Measurements from ENCODE around the gene CACNB2. TPM values are rescaled to one million over a fixed set of nuclear protein-coding genes. Genes with fewer than 3 reads are reported as not detected.

CACNB2 gene
- total RNA-seq, 1 donor from 2014 or later = 4.9 TPM

DNA sequence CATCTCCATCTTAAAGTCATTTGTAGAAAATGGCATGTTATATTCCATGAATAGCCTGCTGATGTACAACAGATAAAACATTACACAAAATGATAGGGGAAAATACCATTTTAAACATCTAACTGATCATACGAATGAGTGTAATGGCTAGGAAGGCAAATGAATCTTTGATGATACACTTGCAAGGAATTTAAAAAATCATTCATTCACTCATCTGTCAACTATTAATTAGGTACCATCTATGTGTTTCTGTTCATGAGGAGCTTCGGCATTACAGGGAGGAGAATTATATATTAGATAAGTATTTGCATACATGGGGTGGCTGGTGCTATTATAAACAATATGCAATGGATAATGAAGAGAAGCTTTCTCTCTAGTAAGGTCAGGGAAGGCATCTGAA is 183.7 kb downstream of the CACNB2 start:
- DNase-seq (ENCODE audit: low spot score, unreplicated experiment) = no peak
- TF ChIP-seq, protein P1, sequence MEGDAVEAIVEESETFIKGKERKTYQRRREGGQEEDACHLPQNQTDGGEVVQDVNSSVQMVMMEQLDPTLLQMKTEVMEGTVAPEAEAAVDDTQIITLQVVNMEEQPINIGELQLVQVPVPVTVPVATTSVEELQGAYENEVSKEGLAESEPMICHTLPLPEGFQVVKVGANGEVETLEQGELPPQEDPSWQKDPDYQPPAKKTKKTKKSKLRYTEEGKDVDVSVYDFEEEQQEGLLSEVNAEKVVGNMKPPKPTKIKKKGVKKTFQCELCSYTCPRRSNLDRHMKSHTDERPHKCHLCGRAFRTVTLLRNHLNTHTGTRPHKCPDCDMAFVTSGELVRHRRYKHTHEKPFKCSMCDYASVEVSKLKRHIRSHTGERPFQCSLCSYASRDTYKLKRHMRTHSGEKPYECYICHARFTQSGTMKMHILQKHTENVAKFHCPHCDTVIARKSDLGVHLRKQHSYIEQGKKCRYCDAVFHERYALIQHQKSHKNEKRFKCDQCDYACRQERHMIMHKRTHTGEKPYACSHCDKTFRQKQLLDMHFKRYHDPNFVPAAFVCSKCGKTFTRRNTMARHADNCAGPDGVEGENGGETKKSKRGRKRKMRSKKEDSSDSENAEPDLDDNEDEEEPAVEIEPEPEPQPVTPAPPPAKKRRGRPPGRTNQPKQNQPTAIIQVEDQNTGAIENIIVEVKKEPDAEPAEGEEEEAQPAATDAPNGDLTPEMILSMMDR (IDR thresholded peaks at IDR 0.05; ENCODE audit: unreplicated experiment) = no peak
- no peak overlapping the region for H3K4me3 Mint-ChIP-seq (ENCODE audit: low read depth)
- no peaks in the 10 kb centered on the region for H3K36me3 Mint-ChIP-seq (ENCODE audit: insufficient read depth)
- no peaks in the 10 kb centered on the region for H3K27me3 Mint-ChIP-seq
- H3K27ac Mint-ChIP-seq = no peak overlapping the region
- peaks cover 4% of the 10 kb centered on the region for H3K4me1 Mint-ChIP-seq (ENCODE audit: low read depth)
- peaks cover 9% of the 10 kb centered on the region for H3K9me3 Mint-ChIP-seq (ENCODE audit: low read depth)

DNA sequence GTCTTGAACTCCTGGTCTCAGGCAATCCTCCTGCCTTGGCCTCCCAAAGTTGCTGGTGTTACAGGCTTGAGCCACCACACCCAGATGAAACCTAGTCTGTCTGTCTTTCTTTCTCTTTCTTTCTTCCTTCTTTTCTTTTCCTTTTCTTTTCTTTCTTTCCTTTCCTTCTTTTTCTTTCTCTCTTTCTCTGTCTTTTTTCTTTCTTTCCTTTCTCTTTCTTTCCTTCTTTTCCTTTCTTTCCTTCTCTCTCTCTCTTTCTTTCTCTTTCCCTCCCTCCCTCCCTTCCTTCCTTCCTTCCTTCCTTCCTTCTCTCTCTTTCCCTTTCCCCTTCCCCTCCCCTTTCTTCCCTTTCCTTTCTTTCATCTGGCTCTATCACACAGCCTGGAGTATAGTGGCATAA is 185.2 kb downstream of the CACNB2 start:
- Mint-ChIP-seq H3K27me3 (no peaks in the 10 kb centered on the region), H3K4me1 (ENCODE audit: low read depth) (peaks cover 4% of the 10 kb centered on the region), H3K9me3 (ENCODE audit: low read depth) (no peaks in the 10 kb centered on the region), H3K36me3 (ENCODE audit: insufficient read depth) (no peaks in the 10 kb centered on the region), H3K27ac (no peak overlapping the region), H3K4me3 (ENCODE audit: low read depth) (no peak overlapping the region)
- no peak for DNase-seq (ENCODE audit: low spot score, unreplicated experiment)
- TF ChIP-seq, protein P1 (IDR thresholded peaks at IDR 0.05; ENCODE audit: unreplicated experiment) = no peak

DNA sequence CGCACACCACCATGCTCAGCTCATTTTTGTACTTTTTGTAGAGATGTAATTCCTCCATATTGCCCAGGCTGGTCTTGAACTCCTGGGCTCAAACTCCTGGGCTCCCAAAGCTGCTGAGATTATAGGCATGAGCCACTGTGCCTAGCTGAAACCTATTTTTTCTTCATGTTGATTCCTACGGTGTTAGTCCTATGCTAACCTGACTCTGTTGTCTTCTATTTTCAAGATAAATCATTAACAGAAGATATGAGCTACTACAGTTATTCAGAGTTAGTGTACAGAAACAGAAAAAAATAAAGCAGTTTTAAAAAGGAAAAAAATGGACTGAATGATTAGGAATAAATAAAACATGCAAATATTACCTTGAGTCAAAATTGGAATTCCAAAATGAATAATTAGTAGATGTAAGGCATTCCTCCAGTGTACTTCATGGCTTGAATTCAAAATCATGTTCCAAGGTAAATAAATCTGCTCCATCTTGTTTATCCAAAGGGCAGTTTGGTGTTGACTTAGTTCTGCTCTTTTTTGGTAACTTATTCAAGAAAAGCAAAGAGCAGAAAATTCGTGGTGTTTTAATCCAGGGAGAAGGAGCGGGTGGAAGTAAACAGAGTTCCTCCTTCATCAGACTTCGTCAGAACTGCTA is 185.8 kb downstream of the CACNB2 start:
- no peaks in the 10 kb centered on the region for H3K36me3 Mint-ChIP-seq (ENCODE audit: insufficient read depth)
- H3K4me1 Mint-ChIP-seq (ENCODE audit: low read depth) = peaks cover 4% of the 10 kb centered on the region
- no peak overlapping the region for H3K4me3 Mint-ChIP-seq (ENCODE audit: low read depth)
- H3K9me3 Mint-ChIP-seq (ENCODE audit: low read depth) = no peaks in the 10 kb centered on the region
- H3K27ac Mint-ChIP-seq = no peak overlapping the region
- DNase-seq (ENCODE audit: low spot score, unreplicated experiment) = no peak
- H3K27me3 Mint-ChIP-seq = no peaks in the 10 kb centered on the region
- TF ChIP-seq, protein P1 (IDR thresholded peaks at IDR 0.05; ENCODE audit: unreplicated experiment) = no peak

DNA sequence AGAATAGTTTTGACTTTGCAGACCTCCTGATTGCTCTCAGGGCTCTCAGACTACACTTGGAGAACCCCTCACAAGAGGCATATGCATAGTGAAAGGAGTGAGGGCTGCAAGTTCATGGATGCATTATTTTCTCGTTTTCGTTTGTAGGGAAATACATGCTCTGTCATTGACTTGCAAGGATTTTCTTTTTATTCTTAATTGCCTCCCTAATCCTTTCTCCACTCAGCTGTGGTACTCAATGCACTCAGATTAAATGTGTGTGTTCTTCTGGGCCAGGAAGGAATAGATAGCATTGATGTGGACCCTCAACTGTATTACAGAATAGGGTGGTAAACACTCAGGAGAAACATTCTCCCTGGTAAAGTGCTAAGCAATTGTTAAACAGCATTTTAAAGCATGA is 188.7 kb downstream of the CACNB2 start:
- H3K4me3 Mint-ChIP-seq (ENCODE audit: low read depth) = no peak overlapping the region
- TF ChIP-seq, protein P1 (IDR thresholded peaks at IDR 0.05; ENCODE audit: unreplicated experiment) = no peak
- H3K27me3 Mint-ChIP-seq = no peaks in the 10 kb centered on the region
- no peaks in the 10 kb centered on the region for H3K9me3 Mint-ChIP-seq (ENCODE audit: low read depth)
- no peak for DNase-seq (ENCODE audit: low spot score, unreplicated experiment)
- peaks cover 4% of the 10 kb centered on the region for H3K4me1 Mint-ChIP-seq (ENCODE audit: low read depth)
- H3K27ac Mint-ChIP-seq = no peak overlapping the region
- no peaks in the 10 kb centered on the region for H3K36me3 Mint-ChIP-seq (ENCODE audit: insufficient read depth)

DNA sequence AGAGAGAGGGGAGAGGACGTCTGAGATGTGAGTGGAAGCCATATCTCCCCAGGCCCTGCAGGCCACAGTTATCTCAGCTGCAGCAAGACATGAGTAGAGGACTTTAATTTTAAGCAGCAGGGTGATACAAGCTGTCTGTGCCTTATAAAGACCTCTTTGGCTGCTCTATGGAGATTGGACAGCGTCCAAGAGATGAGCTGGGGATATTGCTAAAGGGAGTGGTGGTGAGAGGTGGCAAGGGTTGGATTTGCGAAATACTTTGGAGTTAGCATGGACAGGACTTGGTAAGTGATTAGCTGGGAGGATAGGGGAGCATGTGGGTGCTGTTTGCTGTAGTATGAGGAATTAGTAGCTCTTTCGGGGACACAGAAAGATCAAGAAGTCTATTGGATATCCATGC is 191.8 kb downstream of the CACNB2 start:
- no peaks in the 10 kb centered on the region for H3K27me3 Mint-ChIP-seq
- H3K9me3 Mint-ChIP-seq (ENCODE audit: low read depth) = no peaks in the 10 kb centered on the region
- H3K4me3 Mint-ChIP-seq (ENCODE audit: low read depth) = no peak overlapping the region
- H3K27ac Mint-ChIP-seq = no peak overlapping the region
- TF ChIP-seq, protein P1 (IDR thresholded peaks at IDR 0.05; ENCODE audit: unreplicated experiment) = no peak
- H3K36me3 Mint-ChIP-seq (ENCODE audit: insufficient read depth) = no peaks in the 10 kb centered on the region
- DNase-seq (ENCODE audit: low spot score, unreplicated experiment) = no peak
- no peaks in the 10 kb centered on the region for H3K4me1 Mint-ChIP-seq (ENCODE audit: low read depth)

Measured in progenitor cell of endocrine pancreas (in vitro differentiated cells).